GM12875 (cell line): ENCODE data around the gene CCDC194.
"Not testable (repeated sequence)": the region's sequence is repeated elsewhere in the genome, so short reads cannot be mapped to it uniquely, and the experiment has no call there.

Source experiments
- H3K4me3 ChIP-seq: one replicate; pipeline ENCODE4 v1.5.1; 2011; ENCODE audit warnings: low read depth, low read length, control low read depth
- CTCF ChIP-seq: IDR thresholded peaks from 2 replicates; pipeline ENCODE4 v1.5.1; 2011; ENCODE audit warnings: low read depth, mild to moderate bottlenecking, control low read depth, inconsistent platforms, low read length, moderate library complexity, borderline replicate concordance; ENCODE audit not compliant: insufficient read depth

Gene CCDC194

GRCh38 chr19:17365361-17365760, 28.6 kb downstream of the CCDC194 start:
- TF ChIP-seq CTCF: no peak
- H3K4me3 ChIP-seq: no peak overlapping the region

- not testable (repeated sequence) for H3K4me3 ChIP-seq
Measured at GRCh38 chr19:17363852-17364605, 30.0 kb downstream of the CCDC194 start.

GRCh38 chr19:17359905-17360800, 33.8 kb downstream of the CCDC194 start:
- no peak overlapping the region for H3K4me3 ChIP-seq
- TF ChIP-seq CTCF: no peak

GRCh38 chr19:17358395-17358794, 35.6 kb downstream of the CCDC194 start:
- no peak overlapping the region for H3K4me3 ChIP-seq
- TF ChIP-seq CTCF: no peak

- TF ChIP-seq CTCF: no peak
- no peak overlapping the region for H3K4me3 ChIP-seq
Measured at GRCh38 chr19:17357724-17358123, 36.3 kb downstream of the CCDC194 start.

GRCh38 chr19:17357078-17357666, 36.8 kb downstream of the CCDC194 start:
- H3K4me3 ChIP-seq: no peak overlapping the region
- TF ChIP-seq CTCF: no peak

- TF ChIP-seq CTCF: no peak
- H3K4me3 ChIP-seq: no peak overlapping the region
Measured at GRCh38 chr19:17353386-17353785, 40.6 kb downstream of the CCDC194 start.
